ENCODE data around the gene E4F1. TPM values are rescaled to one million over a fixed set of nuclear protein-coding genes. Genes with fewer than 3 reads are reported as not detected.
A peak's percentile ranks its signal among the peaks of the same experiment; 100 is the strongest.

Gene E4F1, protein sequence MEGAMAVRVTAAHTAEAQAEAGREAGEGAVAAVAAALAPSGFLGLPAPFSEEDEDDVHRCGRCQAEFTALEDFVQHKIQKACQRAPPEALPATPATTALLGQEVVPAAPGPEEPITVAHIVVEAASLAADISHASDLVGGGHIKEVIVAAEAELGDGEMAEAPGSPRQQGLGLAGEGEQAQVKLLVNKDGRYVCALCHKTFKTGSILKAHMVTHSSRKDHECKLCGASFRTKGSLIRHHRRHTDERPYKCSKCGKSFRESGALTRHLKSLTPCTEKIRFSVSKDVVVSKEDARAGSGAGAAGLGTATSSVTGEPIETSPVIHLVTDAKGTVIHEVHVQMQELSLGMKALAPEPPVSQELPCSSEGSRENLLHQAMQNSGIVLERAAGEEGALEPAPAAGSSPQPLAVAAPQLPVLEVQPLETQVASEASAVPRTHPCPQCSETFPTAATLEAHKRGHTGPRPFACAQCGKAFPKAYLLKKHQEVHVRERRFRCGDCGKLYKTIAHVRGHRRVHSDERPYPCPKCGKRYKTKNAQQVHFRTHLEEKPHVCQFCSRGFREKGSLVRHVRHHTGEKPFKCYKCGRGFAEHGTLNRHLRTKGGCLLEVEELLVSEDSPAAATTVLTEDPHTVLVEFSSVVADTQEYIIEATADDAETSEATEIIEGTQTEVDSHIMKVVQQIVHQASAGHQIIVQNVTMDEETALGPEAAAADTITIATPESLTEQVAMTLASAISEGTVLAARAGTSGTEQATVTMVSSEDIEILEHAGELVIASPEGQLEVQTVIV
- total RNA-seq, result 10 to 100 TPM; 23.0 to 24.1 TPM

DNA sequence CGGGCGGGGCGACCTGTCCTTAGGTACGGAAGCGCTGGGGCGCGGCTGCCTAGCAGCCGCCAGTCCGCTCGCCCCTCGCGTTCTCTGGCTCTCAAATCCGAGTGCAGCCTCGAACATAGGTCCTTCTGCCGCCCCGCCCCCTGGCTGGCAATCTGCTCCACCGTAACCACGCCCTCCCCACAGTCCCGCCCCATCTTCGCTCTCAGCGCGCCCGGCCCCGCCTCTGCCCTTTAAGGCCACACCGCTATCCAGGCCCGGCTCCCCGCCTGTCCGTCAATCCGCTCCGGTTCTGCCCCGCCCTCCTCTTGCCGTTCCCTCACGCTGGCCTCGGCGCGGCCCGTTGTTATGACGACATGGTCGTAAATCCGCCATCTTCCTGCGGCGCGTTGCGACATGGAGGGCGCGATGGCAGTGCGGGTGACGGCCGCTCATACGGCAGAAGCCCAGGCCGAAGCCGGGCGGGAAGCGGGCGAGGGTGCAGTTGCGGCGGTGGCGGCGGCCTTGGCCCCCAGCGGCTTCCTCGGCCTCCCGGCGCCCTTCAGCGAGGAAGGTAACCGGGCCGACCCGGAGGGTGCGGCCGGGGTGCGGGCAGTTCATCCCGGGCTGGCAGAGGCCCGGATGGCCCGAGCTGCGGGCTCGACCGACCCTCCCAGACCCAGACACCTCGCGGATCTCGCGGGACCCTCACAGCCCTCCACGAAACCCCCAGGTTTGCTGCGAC, at the start of gene E4F1:
TSS of gene E4F1 (plus strand) at position 371 of the 721 bp plus-strand sequence. CDS start at position 394, 23 bp downstream.
- Mint-ChIP-seq H3K27ac (peak within 1 kb of the TSS; percentile 79), H3K4me1 (peaks cover 9% of the 10 kb centered on the region), H3K36me3 (peaks cover 8% of the 10 kb centered on the region), H3K4me3 (peak within 1 kb of the TSS; percentile 83), H3K9me3 (no peaks in the 10 kb centered on the region), H3K27me3 (no peaks in the 10 kb centered on the region)
- DNase-seq, result peak; percentile 100

DNA sequence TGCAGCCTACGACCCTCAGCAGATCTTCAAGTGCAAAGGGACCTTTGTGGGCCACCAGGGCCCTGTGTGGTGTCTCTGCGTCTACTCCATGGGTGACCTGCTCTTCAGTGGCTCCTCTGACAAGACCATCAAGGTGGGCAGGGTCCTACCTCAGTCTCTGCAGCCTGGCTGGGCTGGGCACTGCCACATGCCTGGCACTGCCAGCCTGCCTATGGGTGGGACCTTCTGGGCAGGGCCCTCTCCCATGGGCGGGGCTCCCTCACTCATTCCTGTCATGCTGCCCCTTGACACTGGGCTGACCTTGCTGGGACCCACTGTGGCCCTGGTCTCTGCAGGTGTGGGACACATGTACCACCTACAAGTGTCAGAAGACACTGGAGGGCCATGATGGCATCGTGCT, 49.5 kb upstream of the E4F1 start:
- H3K27me3 Mint-ChIP-seq, result no peaks in the 10 kb centered on the region
- H3K9me3 Mint-ChIP-seq, result no peaks in the 10 kb centered on the region
- no peak overlapping the region for H3K27ac Mint-ChIP-seq
- no peaks in the 10 kb centered on the region for H3K4me1 Mint-ChIP-seq
- H3K4me3 Mint-ChIP-seq, result no peak overlapping the region
- no peak for DNase-seq
- peaks cover 11% of the 10 kb centered on the region for H3K36me3 Mint-ChIP-seq

DNA sequence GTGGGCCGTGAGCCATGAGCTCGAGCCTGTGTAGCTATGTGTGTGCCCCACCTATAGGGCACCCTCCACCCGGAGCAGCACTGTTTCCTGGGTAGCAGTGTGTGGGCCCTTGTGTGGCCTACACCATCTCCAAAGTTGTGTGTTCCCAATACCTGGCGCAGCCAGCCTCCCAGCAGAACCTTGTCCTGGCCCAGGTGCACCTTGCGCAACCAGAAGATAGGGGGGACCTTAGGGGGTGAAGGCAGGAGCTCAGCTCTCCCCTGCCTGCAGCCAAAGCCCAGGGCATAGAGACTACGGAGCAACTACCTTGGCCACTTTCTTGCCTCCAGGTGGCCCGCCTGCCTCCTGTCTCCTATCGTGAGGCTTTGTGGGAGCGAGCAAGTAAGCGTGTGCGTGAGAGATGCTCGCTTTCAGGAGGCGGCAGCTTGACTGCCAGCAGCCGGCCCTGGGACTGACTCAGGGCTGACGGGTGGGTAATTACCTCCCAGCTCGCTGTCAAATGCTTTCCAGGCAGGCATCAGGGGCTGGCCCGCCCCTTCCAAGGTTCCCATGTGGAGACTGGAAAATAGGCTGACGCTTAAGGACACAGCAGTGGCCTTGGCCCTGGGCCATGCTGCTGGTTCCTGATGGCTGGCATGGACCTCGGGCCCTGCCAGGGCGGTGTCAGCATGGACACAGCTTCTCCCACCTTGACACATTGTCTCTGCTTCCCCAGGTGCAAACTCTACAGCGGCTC, 48.8 kb upstream of the E4F1 start:
- Mint-ChIP-seq H3K9me3 (no peaks in the 10 kb centered on the region), H3K36me3 (peaks cover 11% of the 10 kb centered on the region), H3K27ac (no peak overlapping the region)

DNA sequence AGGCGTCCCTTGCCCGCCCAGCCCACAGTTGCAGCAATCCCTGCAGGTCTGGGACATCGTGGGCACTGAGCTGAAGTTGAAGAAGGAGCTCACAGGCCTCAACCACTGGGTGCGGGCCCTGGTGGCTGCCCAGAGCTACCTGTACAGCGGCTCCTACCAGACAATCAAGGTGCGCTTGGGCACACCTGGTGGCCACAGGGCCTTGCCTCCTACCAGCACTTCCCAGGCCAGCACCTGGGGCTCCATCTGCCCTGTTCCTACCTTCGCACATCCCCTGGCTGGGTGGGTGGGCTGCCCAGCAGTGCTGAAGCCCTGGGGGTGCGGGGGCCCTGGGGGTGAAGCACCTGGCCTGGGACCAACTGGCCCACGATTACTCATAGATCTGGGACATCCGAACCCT, 47.9 kb upstream of the E4F1 start:
- no peak for DNase-seq
- Mint-ChIP-seq H3K27me3 (no peaks in the 10 kb centered on the region), H3K36me3 (peaks cover 11% of the 10 kb centered on the region), H3K4me1 (no peaks in the 10 kb centered on the region), H3K27ac (no peak overlapping the region), H3K9me3 (no peaks in the 10 kb centered on the region), H3K4me3 (no peak overlapping the region)

More for the DNA sequence above, 48.8 kb upstream of the E4F1 start:
- no peak for DNase-seq
- Mint-ChIP-seq H3K4me1 (no peaks in the 10 kb centered on the region), H3K27me3 (no peaks in the 10 kb centered on the region), H3K4me3 (no peak overlapping the region)

DNA sequence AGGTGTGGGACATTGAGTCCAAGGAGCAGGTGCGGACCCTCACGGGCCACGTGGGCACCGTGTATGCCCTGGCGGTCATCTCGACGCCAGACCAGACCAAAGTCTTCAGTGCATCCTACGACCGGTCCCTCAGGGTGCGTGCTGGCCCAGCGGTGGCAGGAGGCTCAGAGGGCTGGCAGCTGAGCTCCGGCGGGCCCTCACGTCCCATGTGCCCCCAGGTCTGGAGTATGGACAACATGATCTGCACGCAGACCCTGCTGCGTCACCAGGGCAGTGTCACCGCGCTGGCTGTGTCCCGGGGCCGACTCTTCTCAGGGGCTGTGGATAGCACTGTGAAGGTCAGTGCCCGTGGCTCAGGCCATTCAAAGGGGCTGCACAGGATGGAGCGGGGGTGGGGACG, 47.3 kb upstream of the E4F1 start:
- DNase-seq, result no peak
- Mint-ChIP-seq H3K4me3 (no peak overlapping the region), H3K36me3 (peaks cover 11% of the 10 kb centered on the region), H3K4me1 (no peaks in the 10 kb centered on the region), H3K27ac (no peak overlapping the region), H3K9me3 (no peaks in the 10 kb centered on the region), H3K27me3 (no peaks in the 10 kb centered on the region)

DNA sequence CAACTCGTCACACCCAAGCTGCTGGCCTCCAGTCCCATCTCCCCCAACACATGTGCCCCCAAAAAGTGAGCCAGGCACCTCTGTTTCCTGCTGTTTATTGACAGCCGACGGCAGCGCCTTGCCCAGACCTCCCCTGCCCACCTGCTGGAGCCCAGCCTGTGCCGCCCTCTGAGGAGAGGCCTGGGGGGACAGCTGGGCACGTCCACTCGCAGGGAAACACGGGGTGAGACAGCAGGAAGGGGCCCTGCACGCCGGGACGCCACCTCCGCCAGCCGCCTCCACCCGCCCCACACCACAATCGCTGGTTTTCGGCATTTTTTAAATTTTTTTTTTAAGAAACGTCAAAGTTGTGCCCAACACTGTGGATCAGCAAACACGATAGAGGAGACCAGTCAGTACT, 46.3 kb upstream of the E4F1 start:
- Mint-ChIP-seq H3K27ac (no peak overlapping the region), H3K27me3 (no peaks in the 10 kb centered on the region), H3K36me3 (peaks cover 11% of the 10 kb centered on the region), H3K4me3 (no peak overlapping the region), H3K9me3 (no peaks in the 10 kb centered on the region), H3K4me1 (no peaks in the 10 kb centered on the region)
- DNase-seq, result no peak

DNA sequence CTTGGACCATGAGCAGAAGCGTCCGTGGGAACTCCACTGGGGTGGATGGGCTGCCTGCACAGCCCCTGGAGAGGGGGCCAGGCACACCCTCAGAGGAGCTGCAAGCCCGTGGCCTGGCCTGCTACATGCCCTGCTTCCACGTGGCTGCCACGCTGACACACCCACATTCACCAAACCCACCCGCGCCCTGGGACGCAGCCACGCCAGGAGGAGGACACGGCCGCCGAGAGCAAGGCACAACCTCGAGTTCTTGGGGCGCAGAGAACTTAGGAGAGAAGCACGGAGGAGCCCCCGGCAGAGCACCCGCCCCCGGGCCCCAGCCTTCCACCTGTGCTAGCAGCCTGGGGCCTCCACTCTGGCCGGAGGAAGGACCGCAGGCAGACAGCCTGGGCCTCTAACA, 45.8 kb upstream of the E4F1 start:
- Mint-ChIP-seq H3K27ac (no peak overlapping the region), H3K36me3 (peaks cover 11% of the 10 kb centered on the region), H3K4me3 (no peak overlapping the region), H3K27me3 (no peaks in the 10 kb centered on the region), H3K4me1 (no peaks in the 10 kb centered on the region), H3K9me3 (no peaks in the 10 kb centered on the region)
- no peak for DNase-seq

DNA sequence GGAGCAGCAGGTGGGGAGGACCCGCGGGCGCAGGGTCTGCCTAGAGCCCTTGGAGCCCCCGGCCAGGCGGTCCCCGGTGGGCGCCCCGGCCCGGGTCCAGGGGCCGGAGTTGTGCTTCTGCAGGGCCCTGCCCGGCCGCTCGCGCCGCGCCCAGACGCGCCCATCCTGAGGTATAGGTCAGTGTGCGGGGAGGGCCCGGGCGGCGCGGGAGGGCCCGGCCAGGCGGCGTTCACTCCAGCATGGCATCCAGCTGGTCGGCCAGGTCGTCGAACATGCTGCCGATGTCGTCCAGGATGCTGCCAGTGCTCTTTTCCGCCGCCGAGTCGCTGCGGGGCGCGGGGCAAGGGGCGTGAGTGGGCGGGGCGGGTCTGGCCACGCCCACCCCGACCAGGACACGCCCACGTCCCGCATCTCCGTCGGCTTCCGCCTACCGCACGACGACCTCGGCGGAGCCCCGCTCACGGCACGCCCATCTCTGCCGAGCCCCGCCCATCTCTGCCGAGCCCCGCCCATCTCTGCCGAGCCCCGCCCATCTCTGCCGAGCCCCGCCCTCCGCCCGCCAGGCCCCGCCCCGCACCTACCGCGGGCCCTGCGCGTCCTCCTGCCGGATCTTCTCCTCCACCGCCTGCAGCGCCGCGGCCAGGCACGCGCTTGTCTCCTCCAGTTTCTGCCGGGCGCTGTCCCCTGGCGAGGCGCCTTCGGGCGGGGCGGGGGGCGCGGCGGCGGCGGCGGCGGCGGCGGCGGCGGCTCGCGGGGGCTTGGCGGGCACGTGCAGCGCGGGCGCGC, 44.9 kb upstream of the E4F1 start:
- Mint-ChIP-seq H3K4me3 (no peak overlapping the region), H3K27me3 (no peaks in the 10 kb centered on the region), H3K27ac (no peak overlapping the region), H3K4me1 (no peaks in the 10 kb centered on the region), H3K9me3 (no peaks in the 10 kb centered on the region), H3K36me3 (peaks cover 6% of the 10 kb centered on the region)
- peak; percentile 51 for DNase-seq

DNA sequence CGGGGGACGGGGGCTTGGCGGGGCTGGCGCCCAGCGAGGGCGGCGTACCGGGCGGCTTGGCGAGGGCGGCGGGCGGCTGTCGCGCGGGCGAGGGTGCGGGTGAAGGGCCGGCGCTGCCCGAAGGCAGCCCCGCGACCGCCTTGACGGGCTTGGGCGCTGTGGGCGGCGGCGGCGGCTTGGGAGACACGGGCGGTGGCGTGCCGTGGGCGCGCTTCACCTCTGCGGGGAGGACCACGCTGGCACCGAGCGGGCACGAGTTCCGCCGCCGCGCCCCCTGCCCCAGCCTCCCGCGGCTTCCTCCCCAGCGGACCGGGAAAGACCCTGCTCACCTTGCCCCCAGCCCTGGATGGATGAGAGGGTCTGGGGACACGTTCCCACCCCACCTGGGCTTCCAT, 44.3 kb upstream of the E4F1 start:
- Mint-ChIP-seq H3K27ac (no peak overlapping the region), H3K9me3 (no peaks in the 10 kb centered on the region), H3K27me3 (no peaks in the 10 kb centered on the region), H3K4me1 (no peaks in the 10 kb centered on the region), H3K36me3 (peaks cover 4% of the 10 kb centered on the region), H3K4me3 (no peak overlapping the region)
- DNase-seq, result no peak

DNA sequence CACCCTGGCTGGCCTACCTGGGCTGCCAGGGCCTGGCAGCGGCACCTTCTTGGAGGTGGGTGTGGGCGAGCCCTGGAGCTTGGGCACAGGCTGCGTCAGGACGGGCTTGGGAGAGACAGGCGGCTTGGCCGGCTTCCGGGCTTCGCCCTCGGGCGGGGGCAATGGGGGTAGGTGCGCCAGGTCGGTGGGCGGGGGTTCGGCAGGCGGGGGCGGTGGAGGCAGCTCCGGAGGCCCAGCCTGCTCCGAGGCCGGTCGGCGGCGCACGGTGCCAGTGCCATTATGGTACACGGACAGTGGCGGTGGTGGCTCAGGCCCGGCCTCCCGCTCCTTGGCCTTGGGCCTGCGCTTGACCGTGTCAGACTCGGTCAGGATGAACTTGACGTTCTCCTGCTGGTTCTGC, 43.8 kb upstream of the E4F1 start:
- H3K27ac Mint-ChIP-seq, result no peak overlapping the region
- peaks cover 4% of the 10 kb centered on the region for H3K36me3 Mint-ChIP-seq
- H3K27me3 Mint-ChIP-seq, result no peaks in the 10 kb centered on the region
- H3K4me3 Mint-ChIP-seq, result no peak overlapping the region
- no peak for DNase-seq
- H3K4me1 Mint-ChIP-seq, result no peaks in the 10 kb centered on the region
- H3K9me3 Mint-ChIP-seq, result no peaks in the 10 kb centered on the region

DNA sequence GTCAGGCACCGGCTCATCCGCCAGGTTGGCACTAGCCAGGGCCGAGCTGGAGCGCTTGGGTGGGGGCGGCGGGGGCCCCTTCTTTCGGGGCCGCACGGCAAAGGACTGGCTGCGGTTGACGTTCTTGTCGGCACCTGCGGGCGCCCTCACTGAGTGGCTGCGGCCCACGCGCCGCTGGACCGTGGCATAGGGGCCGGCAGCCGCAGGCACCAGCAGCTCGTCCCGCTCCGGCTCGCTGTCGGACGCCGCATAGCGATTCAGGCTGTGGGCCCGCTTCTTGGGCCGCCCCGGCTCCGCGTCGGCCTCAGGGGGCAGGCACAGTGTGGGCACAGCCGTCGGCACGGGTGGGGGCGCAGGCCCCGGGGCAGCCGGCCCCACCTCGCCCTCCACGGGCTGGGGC, 42.9 kb upstream of the E4F1 start:
- DNase-seq, result no peak
- H3K27ac Mint-ChIP-seq, result no peak overlapping the region
- H3K36me3 Mint-ChIP-seq, result peaks cover 4% of the 10 kb centered on the region
- H3K4me3 Mint-ChIP-seq, result no peak overlapping the region
- no peaks in the 10 kb centered on the region for H3K9me3 Mint-ChIP-seq
- no peaks in the 10 kb centered on the region for H3K4me1 Mint-ChIP-seq
- H3K27me3 Mint-ChIP-seq, result no peaks in the 10 kb centered on the region

DNA sequence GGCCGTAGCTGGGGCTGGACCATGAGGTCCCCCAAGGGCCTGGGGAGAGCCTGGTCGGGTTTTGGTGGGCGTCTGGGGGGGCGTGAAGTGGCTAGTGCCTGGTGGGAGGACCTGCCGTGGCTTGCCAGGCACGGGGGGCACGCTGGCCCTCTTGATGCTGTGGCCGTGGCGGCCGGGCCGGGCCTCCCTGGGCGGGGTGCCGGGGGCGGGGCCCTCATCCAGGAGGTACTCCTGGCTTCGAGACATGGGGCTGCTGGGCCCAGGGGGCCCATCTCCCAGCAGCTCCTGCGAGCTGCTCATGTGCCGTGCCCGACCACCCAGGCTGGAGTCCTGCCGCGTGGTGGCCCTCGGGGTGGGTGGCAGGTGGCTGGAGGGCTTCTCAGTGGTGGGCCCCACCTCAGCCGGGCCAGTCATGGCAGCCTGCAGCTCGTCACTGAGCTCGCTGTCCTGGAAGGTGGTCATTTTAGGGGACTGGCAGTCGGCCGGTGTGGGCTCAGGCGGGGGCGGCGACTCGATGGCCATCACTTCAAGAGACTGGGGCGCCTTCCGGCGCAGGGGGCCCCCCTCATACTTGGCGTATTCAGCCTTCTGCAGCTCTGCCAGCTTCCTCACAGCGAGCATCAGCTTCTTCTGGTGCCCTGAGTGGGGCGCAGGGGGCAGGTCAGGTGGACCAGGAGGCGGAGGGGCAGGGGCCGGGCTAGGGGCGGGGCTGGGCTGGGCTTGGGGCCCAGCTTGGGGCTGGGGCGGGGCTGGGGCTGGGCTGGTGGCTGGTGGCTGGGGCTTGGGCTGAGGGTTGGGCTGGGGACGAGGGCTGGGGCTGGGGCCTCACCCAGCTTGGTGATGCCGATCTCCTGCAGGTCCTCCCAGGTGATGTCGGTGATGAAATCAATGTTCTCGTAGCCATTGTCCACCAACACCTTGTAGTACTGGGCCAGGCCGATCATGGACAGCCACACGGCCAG, 42.1 kb upstream of the E4F1 start:
- H3K27me3 Mint-ChIP-seq, result no peaks in the 10 kb centered on the region
- H3K4me1 Mint-ChIP-seq, result no peaks in the 10 kb centered on the region
- H3K4me3 Mint-ChIP-seq, result no peak overlapping the region
- DNase-seq, result no peak
- H3K9me3 Mint-ChIP-seq, result no peaks in the 10 kb centered on the region
- H3K36me3 Mint-ChIP-seq, result peaks cover 4% of the 10 kb centered on the region
- H3K27ac Mint-ChIP-seq, result no peak overlapping the region

DNA sequence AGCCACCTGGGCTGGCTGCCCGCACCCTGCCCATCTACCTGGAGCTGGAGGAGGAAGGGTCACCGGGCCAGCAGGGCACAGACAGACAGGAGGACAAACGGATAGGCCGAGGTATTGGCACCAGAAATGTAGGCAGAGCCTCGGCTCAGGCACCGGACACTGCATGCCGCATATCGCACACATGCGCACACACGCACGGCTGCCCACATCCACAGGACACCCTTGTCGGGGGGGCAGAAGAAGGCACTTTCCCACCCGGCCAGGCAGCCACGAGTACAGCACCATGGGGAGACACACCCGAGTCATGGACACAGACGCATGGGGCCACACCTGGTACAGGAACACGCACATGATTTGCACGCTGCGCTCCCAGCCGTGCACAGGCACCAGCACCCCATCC, 41.4 kb upstream of the E4F1 start:
- H3K4me3 Mint-ChIP-seq, result no peak overlapping the region
- DNase-seq, result no peak
- H3K27ac Mint-ChIP-seq, result no peak overlapping the region
- peaks cover 4% of the 10 kb centered on the region for H3K36me3 Mint-ChIP-seq
- no peaks in the 10 kb centered on the region for H3K4me1 Mint-ChIP-seq
- H3K9me3 Mint-ChIP-seq, result no peaks in the 10 kb centered on the region
- no peaks in the 10 kb centered on the region for H3K27me3 Mint-ChIP-seq

Data from activated naive CD8-positive, alpha-beta T cell treated with anti-CD3 and anti-CD28 coated beads for 36 hours (primary cell).